HG03432 (cell line): ENCODE data around the gene RAB23.

Experiments used
- ATAC-seq: cut with Tn5 transposase; IDR thresholded peaks from one replicate; pipeline ENCODE4 v1.9.1; 2021; ENCODE audit warnings: mild to moderate bottlenecking, moderate library complexity; ENCODE audit not compliant: unreplicated experiment

The RAB23 gene

GRCh38 chr6:57138026-57138425, 84.1 kb downstream of the RAB23 start:
- no peak for ATAC-seq

DNA sequence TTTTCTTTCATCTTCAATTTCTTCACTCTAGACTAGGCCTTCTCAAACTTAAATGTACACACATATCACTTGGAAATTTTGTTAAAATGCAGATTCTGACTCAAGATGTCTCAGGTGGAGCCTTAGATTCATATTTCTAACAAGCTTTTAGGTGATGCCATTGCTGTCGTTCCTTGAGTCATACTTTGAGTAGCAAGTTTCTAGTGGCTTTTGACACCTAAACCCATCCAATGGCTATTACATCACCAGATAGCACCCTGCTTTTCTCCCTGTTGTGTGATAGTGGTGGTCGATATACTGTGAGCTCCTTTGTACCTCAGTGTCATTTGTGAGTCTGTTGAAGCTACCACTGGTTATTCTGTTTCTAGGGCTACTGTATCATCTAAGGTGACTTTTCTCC, 84.8 kb downstream of the RAB23 start:
- ATAC-seq, result no peak
